ENCODE data around the gene USP35.
"Not testable (repeated sequence)": the region's sequence is repeated elsewhere in the genome, so short reads cannot be mapped to it uniquely, and the experiment has no call there.

The USP35 gene

GRCh38 chr11:78170413-78170812, 18.3 kb upstream of the USP35 start:
- DNase-seq (ENCODE audit: low read depth in 2 of 2), result no peak

GRCh38 chr11:78170874-78171549, 17.7 kb upstream of the USP35 start:
- no peak for DNase-seq (ENCODE audit: low read depth in 2 of 2)

GRCh38 chr11:78171951-78172350, 16.8 kb upstream of the USP35 start:
- DNase-seq (ENCODE audit: low read depth in 2 of 2), result no peak

GRCh38 chr11:78175862-78176261, 12.9 kb upstream of the USP35 start:
- not testable (repeated sequence) for DNase-seq (ENCODE audit: low read depth in 2 of 2)

- no peak for DNase-seq (ENCODE audit: low read depth in 2 of 2)
Observed at GRCh38 chr11:78176605-78177141, 12.0 kb upstream of the USP35 start.

GRCh38 chr11:78177216-78177615, 11.5 kb upstream of the USP35 start:
- no peak for DNase-seq (ENCODE audit: low read depth in 2 of 2)

- no peak for DNase-seq (ENCODE audit: low read depth in 2 of 2)
Observed at GRCh38 chr11:78179459-78180071, 9.2 kb upstream of the USP35 start.

- no peak for DNase-seq (ENCODE audit: low read depth in 2 of 2)
Observed at GRCh38 chr11:78180751-78181150, 8.0 kb upstream of the USP35 start.

GRCh38 chr11:78181185-78181584, 7.5 kb upstream of the USP35 start:
- no peak for DNase-seq (ENCODE audit: low read depth in 2 of 2)

- DNase-seq (ENCODE audit: low read depth in 2 of 2), result peak; percentile 75 to 78
Observed at GRCh38 chr11:78187366-78188285, 1.1 kb upstream of the USP35 start.

GRCh38 chr11:78189174-78189724, 530 bp downstream of the USP35 start:
- no peak for DNase-seq (ENCODE audit: low read depth in 2 of 2)

GRCh38 chr11:78189851-78190250, 1.1 kb downstream of the USP35 start:
- DNase-seq (ENCODE audit: low read depth in 2 of 2), result no peak

GRCh38 chr11:78190374-78190773, 1.7 kb downstream of the USP35 start:
- no peak for DNase-seq (ENCODE audit: low read depth in 2 of 2)

- no peak for DNase-seq (ENCODE audit: low read depth in 2 of 2)
Observed at GRCh38 chr11:78190871-78191538, 2.3 kb downstream of the USP35 start.

GRCh38 chr11:78192223-78192719, 3.6 kb downstream of the USP35 start:
- no peak for DNase-seq (ENCODE audit: low read depth in 2 of 2)

- no peak for DNase-seq (ENCODE audit: low read depth in 2 of 2)
Observed at GRCh38 chr11:78192911-78193351, 4.2 kb downstream of the USP35 start.

GRCh38 chr11:78193806-78194205, 5.1 kb downstream of the USP35 start:
- no peak for DNase-seq (ENCODE audit: low read depth in 2 of 2)

- no peak for DNase-seq (ENCODE audit: low read depth in 2 of 2)
Observed at GRCh38 chr11:78194490-78194889, 5.8 kb downstream of the USP35 start.

GRCh38 chr11:78195917-78196560, 7.3 kb downstream of the USP35 start:
- no peak for DNase-seq (ENCODE audit: low read depth in 2 of 2)

GRCh38 chr11:78196661-78197091, 8.0 kb downstream of the USP35 start:
- DNase-seq (ENCODE audit: low read depth in 2 of 2), result no peak

- DNase-seq (ENCODE audit: low read depth in 2 of 2), result no peak
Observed at GRCh38 chr11:78197816-78198215, 9.1 kb downstream of the USP35 start.

All from stimulated activated CD8-positive, alpha-beta memory T cell treated with anti-CD3 and anti-CD28 coated beads, Interleukin-15, amount 100 ng/mL, for 48 hours (primary cell).